Spleen (tissue), 11 donors: ENCODE data around the gene YEATS2. TPM values are rescaled to one million over a fixed set of nuclear protein-coding genes. Genes with fewer than 3 reads are reported as not detected.

Experiments used
- DNase-seq: peaks from one replicate; pipeline ENCODE4 v3.0.0-alpha.2; 2020
- H3K27ac ChIP-seq, 8 donors: fragments of 200-600 bp; sonication (generic) in 7 of 8; 1 replicate in 4 of 8; 2 replicates in 4 of 8; pipeline versions ENCODE4 v1.5.0 to v1.8.0; 2016 to 2021; ENCODE audit warnings: inconsistent platforms in 4 of 8, mild to moderate bottlenecking in 4 of 8, moderate library complexity in 1 of 8
- H3K27me3 ChIP-seq, 7 donors: fragments of 200-600 bp; sonication (generic) in 6 of 7; replicated peaks in 1 of 7; 1 replicate in 4 of 7; 2 replicates in 3 of 7; pipeline versions ENCODE4 v1.5.0 to v1.8.0; 2016 to 2021; ENCODE audit warnings: inconsistent platforms in 3 of 7, mild to moderate bottlenecking in 1 of 7
- H3K36me3 ChIP-seq, 6 donors: fragments of 200-600 bp; sonication (generic) in 5 of 6; 1 replicate in 4 of 6; 2 replicates in 2 of 6; pipeline versions ENCODE4 v1.5.0 to v1.8.0; 2016 to 2021; ENCODE audit warnings: inconsistent platforms in 2 of 6
- H3K4me1 ChIP-seq, 6 donors: fragments of 200-600 bp; sonication (generic) in 5 of 6; 1 replicate in 3 of 6; 2 replicates in 3 of 6; pipeline versions ENCODE4 v1.5.0 to v1.8.0; 2016 to 2021; ENCODE audit warnings: inconsistent platforms in 3 of 6
- H3K4me3 ChIP-seq, 8 donors: fragments of 200-600 bp; sonication (generic) in 7 of 8; 1 replicate in 4 of 8; 2 replicates in 4 of 8; pipeline versions ENCODE4 v1.5.0 to v1.8.0; 2016 to 2021; ENCODE audit warnings: inconsistent platforms in 4 of 8, mild to moderate bottlenecking in 4 of 8, moderate library complexity in 2 of 8
- H3K9me3 ChIP-seq, 8 donors: fragments of 200-600 bp; sonication (generic) in 7 of 8; 1 replicate in 4 of 8; 2 replicates in 4 of 8; pipeline versions ENCODE4 v1.5.0 to v1.8.0; 2016 to 2021; ENCODE audit warnings: inconsistent platforms in 4 of 8
- POLR2A ChIP-seq, 3 donors: fragments of 450-650 bp; IDR thresholded peaks; one replicate each; pipeline ENCODE4 v1.5.1; 2017; ENCODE audit warnings: antibody characterized with exemption in 3 of 3, mild to moderate bottlenecking in 1 of 3
- POLR2AphosphoS5 ChIP-seq, 3 donors: sonication (generic); formaldehyde crosslinking; IDR thresholded peaks; one replicate each; pipeline ENCODE4 v1.5.1; 2017; ENCODE audit warnings: antibody characterized with exemption in 3 of 3
- WGBS, 5 donors: extraction: QIAGEN DNeasy Blood & Tissue Kit in 3 of 5; methylation state at CpG; one replicate each; pipeline versions ENCODE4 v1.1.5 to v1.1.7; 2013 to 2018; 5-methylcytosine and 5-hydroxymethylcytosine counted together
- intact Hi-C: fragments of 100-400 bp; cut with DNase I; formaldehyde crosslinking; loops from one replicate; pipeline ENCODE4 v1.15.0; 2023; ENCODE audit warnings: low total_unique reads
- polyA plus RNA-seq, 3 donors: library from polyadenylated mRNA; stranded (reverse); fragments of 200-250 nt; gene quantifications; one replicate each; pipeline ENCODE4 v1.2.1, GENCODE V29; 2013
- total RNA-seq, 7 donors: library from RNA; depleted of rRNA in 3 of 7; stranded (reverse); fragments of >200 nt in 3 of 7; fragmentation: NEBNext Ultra II Directional in 4 of 7; extraction: Animal tissue kit (Norgen Biotek cat#: 25700) in 4 of 7; gene quantifications; one replicate each; pipeline versions ENCODE4 v1.1.0 to v1.2.1, GENCODE V29; 2016 to 2021
- TF ChIP-seq, protein P1 (sequence below), 11 experiments: fragments of 200-600 bp in 7 of 11; fragments of 450-650 bp in 4 of 11; sonication (generic) in 4 of 11; IDR thresholded peaks in 8 of 11; conservative IDR thresholded peaks in 3 of 11; 1 replicate in 7 of 11; 2 replicates in 4 of 11; pipeline versions ENCODE4 v1.4.0 to v1.8.0; 2016 to 2021; ENCODE audit warnings: antibody characterized with exemption in 11 of 11, inconsistent platforms in 4 of 11, mild to moderate bottlenecking in 1 of 11
- donor health status: healthy with polysubstance abuse.
- donor health status: DM: no; HTN: no; CAD: no; lungs with moderate emphysema.
- donor health status: DM: no; HTN: no; CAD: no.
- donor health status: Bipolar disorder and iron deficiency.
- donor health status: healthy.
- donor health status: DM: no; HTN: no; CAD: no.
- donor health status: DM: yes; HTN: yes; CAD: no.

The YEATS2 gene
- total and polyA plus RNA-seq, 10 donors = 4.6 to 33.5 (median 24.9) TPM

DNA sequence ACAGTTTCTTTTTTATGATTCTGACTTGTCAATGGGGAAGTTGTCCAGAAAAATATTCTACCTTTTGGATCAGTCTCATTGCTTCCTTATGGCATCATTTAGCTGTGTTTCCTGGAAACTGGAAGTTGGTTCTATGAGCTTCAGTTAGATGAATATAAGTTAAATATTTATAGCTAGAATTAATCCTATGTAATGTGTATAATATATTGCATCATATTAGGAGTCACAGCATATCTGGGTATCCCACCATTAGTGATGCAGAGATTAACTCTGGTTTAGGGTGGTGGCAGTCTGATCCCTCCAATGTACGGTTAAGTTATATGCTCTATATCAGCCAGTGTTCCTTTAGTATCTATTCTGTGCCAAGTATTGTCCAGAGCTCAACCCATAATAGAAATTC lies 42.9 kb upstream of the YEATS2 start:
- H3K9me3 ChIP-seq = peaks cover 13 to 76% (median 62%) of the 10 kb centered on the region in 8 donors
- peaks cover 8 to 100% (median 59%) of the 10 kb centered on the region in 6 donors for H3K36me3 ChIP-seq
- H3K27me3 ChIP-seq = no peaks in the 10 kb centered on the region
- TF ChIP-seq, protein P1, sequence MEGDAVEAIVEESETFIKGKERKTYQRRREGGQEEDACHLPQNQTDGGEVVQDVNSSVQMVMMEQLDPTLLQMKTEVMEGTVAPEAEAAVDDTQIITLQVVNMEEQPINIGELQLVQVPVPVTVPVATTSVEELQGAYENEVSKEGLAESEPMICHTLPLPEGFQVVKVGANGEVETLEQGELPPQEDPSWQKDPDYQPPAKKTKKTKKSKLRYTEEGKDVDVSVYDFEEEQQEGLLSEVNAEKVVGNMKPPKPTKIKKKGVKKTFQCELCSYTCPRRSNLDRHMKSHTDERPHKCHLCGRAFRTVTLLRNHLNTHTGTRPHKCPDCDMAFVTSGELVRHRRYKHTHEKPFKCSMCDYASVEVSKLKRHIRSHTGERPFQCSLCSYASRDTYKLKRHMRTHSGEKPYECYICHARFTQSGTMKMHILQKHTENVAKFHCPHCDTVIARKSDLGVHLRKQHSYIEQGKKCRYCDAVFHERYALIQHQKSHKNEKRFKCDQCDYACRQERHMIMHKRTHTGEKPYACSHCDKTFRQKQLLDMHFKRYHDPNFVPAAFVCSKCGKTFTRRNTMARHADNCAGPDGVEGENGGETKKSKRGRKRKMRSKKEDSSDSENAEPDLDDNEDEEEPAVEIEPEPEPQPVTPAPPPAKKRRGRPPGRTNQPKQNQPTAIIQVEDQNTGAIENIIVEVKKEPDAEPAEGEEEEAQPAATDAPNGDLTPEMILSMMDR (IDR thresholded peaks at IDR 0.05 in 8 of 11, conservative IDR thresholded peaks at IDR 0.05 in 3 of 11) = no peak
- TF ChIP-seq POLR2AphosphoS5 (IDR thresholded peaks at IDR 0.05) = no peak
- TF ChIP-seq POLR2A (IDR thresholded peaks at IDR 0.05) = no peak
- peaks cover 0 to 8% (median 0%) of the 10 kb centered on the region in 6 donors for H3K4me1 ChIP-seq
- 100% methylated on average over 1 of the region's 1 CpG for WGBS, 5 donors
- no peak overlapping the region for H3K4me3 ChIP-seq
- intact Hi-C loops = no loop called here
- DNase-seq = no peak
- H3K27ac ChIP-seq = no peak overlapping the region

DNA sequence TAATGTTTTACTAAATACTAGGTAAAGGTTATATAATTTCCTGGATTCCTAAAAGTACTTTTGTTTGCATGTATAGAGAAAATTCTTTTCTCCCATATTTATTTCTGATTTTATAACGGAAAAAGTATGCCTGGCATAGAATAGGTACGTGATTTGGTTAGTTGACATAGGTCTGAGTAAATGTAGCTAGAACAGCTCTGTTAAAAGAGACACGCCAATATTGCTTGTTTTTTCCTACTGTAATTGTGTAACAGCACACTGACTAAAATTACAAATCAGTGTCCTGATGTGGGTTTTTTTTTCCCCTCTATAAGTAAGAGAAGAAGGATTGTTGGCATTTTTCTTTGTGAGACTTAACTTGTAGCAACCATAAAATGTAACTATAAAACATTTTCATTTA lies 35.5 kb upstream of the YEATS2 start:
- Histone ChIP-seq H3K27me3 (no peaks in the 10 kb centered on the region), H3K36me3 (peaks cover 4 to 89% (median 44%) of the 10 kb centered on the region in 6 donors)

DNA sequence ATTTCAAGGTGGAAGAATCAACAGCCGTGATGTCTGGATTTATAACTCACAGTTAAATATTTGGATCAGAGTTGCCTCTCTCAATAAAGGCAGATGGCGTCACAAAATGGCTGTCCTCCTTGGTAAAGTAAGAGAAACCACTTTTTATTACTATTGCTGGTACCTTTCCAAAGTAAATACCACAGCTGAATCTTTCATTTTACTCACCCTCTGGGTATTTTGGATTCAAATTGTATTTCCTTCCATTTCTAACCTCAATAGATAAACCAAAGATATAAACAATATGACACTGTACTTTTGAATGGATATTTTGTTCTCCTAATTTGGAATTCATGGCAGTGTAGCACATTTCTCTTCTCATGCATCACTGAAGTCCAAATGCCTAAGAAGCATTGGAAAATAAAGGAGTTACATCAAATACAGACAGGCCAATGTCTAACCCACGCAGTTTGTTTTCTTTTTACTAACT lies 32.6 kb upstream of the YEATS2 start:
- no peak for TF ChIP-seq POLR2AphosphoS5 (IDR thresholded peaks at IDR 0.05)
- TF ChIP-seq, protein P1 (IDR thresholded peaks at IDR 0.05 in 8 of 11, conservative IDR thresholded peaks at IDR 0.05 in 3 of 11) = no peak
- Histone ChIP-seq H3K27me3 (no peaks in the 10 kb centered on the region), H3K36me3 (peaks cover 4 to 90% (median 61%) of the 10 kb centered on the region in 6 donors), H3K4me3 (no peak overlapping the region), H3K9me3 (no peaks in the 10 kb centered on the region), H3K27ac (no peak overlapping the region), H3K4me1 (peaks cover 0 to 13% (median 0%) of the 10 kb centered on the region in 6 donors)
- intact Hi-C loops = no loop called here
- no peak for DNase-seq
- 94 to 98% (median 96%) methylated on average over 3 of the region's 3 CpGs for WGBS, 5 donors

More for the DNA sequence above, 35.5 kb upstream of the YEATS2 start:
- Histone ChIP-seq H3K4me1 (peaks cover 0 to 20% (median 3%) of the 10 kb centered on the region in 6 donors), H3K4me3 (no peak overlapping the region), H3K27ac (no peak overlapping the region), H3K9me3 (peaks cover 0 to 8% (median 0%) of the 10 kb centered on the region in 8 donors)
- intact Hi-C loops = no loop called here
- TF ChIP-seq POLR2A (IDR thresholded peaks at IDR 0.05) (no peak), POLR2AphosphoS5 (IDR thresholded peaks at IDR 0.05) (no peak)
- TF ChIP-seq, protein P1 (IDR thresholded peaks at IDR 0.05 in 8 of 11, conservative IDR thresholded peaks at IDR 0.05 in 3 of 11) = no peak
- no peak for DNase-seq
- 25 to 95% (median 63%) methylated on average over 3 of the region's 3 CpGs for WGBS, 5 donors

DNA sequence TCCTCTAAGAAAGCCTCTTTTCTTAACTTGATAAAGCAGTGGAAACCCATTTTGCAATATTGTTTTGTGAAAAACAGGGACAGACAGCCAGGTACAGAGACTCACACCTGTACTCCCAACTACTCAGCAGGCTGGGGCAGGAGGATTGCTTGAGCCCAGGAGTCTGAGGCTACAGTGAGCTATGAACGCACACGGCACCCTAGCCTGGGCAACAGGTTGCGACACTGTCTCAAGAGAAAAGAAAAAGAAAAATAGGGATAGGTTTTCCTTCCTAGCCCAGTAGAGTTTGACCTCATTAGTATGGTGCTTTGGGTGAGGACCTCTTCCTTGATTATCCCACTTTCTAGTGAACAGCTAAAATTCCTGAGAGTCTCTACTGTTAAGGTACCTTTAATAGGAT lies 17.5 kb upstream of the YEATS2 start:
- peaks cover 0 to 62% (median 25%) of the 10 kb centered on the region in 6 donors for H3K36me3 ChIP-seq
- H3K4me1 ChIP-seq = no peaks in the 10 kb centered on the region
- intact Hi-C loops = no loop called here
- H3K27me3 ChIP-seq = no peaks in the 10 kb centered on the region
- no peak overlapping the region for H3K27ac ChIP-seq
- TF ChIP-seq POLR2A (IDR thresholded peaks at IDR 0.05) = no peak
- peak in 1 of 3 donors; percentile 10 for TF ChIP-seq POLR2AphosphoS5 (IDR thresholded peaks at IDR 0.05)
- TF ChIP-seq, protein P1 (IDR thresholded peaks at IDR 0.05 in 8 of 11, conservative IDR thresholded peaks at IDR 0.05 in 3 of 11) = no peak
- DNase-seq = no peak
- no peak overlapping the region for H3K4me3 ChIP-seq
- no peaks in the 10 kb centered on the region for H3K9me3 ChIP-seq
- WGBS, 5 donors = 86 to 97% (median 88%) methylated on average over 3 of the region's 3 CpGs
